ENCODE measurements around the gene PLCG1. TPM values are rescaled to one million over a fixed set of nuclear protein-coding genes. Genes with fewer than 3 reads are reported as not detected.

PLCG1 gene
- polyA plus RNA-seq, 4 donors, result 27.6 to 106 (median 51.2) TPM

DNA sequence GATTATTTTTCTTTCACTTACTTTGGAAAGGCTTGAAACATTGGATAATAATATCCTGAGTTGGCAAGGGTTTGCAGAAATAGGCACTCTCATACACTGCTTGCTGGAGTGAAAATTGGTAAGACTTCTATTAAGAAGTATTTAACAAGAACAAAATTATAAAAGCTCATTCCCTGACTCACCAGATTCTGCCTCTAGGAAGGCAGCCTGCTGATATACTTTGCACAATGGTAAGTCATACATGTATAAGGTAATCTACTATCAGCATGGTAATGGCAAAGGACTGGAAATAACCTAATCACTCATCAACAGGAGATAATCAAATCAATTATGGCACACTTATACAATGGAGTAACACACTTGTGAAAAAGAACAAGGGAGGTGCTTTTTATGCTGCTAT, 85.8 kb downstream of the PLCG1 start:
- Histone ChIP-seq H3K36me3 (ENCODE audit: control insufficient read depth in 3 of 3, insufficient read depth in 2 of 3, low read depth in 1 of 3, low read length in 3 of 3) (no peaks in the 10 kb centered on the region), H3K9me3 (ENCODE audit: control insufficient read depth in 2 of 2, insufficient read depth in 1 of 2, low read depth in 1 of 2, low read length in 1 of 2) (no peaks in the 10 kb centered on the region), H3K4me3 (ENCODE audit: low read depth in 1 of 3, low read length in 3 of 3) (no peak overlapping the region), H3K4me1 (ENCODE audit: control insufficient read depth in 3 of 3, insufficient read depth in 2 of 3, low read depth in 1 of 3, low read length in 2 of 3) (no peaks in the 10 kb centered on the region), H3K27me3 (ENCODE audit: control insufficient read depth in 3 of 3, insufficient read depth in 3 of 3, low read length in 3 of 3) (no peaks in the 10 kb centered on the region), H3K27ac (ENCODE audit: low read depth in 1 of 3, low read length in 2 of 3) (no peak overlapping the region)
- DNase-seq, result no peak
- no peak for FAIRE-seq

DNA sequence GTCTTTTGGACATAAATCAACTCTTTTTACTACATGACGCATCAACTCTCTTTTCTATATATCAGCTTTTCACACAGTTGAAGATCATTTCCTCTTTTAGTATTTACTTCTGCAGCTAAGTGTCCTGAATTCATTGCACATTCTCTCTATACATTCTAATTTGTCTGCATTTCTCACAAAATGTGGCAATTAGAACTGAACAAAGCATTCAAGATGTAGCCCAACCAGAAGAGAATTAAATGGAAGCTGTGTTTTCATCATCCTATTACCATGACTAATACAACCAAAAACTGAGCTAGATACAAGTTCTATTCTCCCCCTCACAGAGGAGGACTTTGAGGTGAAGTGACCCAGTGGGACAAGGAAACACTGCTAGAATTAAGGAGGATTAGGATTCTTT, 86.9 kb downstream of the PLCG1 start:
- Histone ChIP-seq H3K9me3 (ENCODE audit: control insufficient read depth in 2 of 2, insufficient read depth in 1 of 2, low read depth in 1 of 2, low read length in 1 of 2) (no peaks in the 10 kb centered on the region), H3K4me1 (ENCODE audit: control insufficient read depth in 3 of 3, insufficient read depth in 2 of 3, low read depth in 1 of 3, low read length in 2 of 3) (no peaks in the 10 kb centered on the region), H3K36me3 (ENCODE audit: control insufficient read depth in 3 of 3, insufficient read depth in 2 of 3, low read depth in 1 of 3, low read length in 3 of 3) (no peaks in the 10 kb centered on the region), H3K27me3 (ENCODE audit: control insufficient read depth in 3 of 3, insufficient read depth in 3 of 3, low read length in 3 of 3) (no peaks in the 10 kb centered on the region), H3K4me3 (ENCODE audit: low read depth in 1 of 3, low read length in 3 of 3) (no peak overlapping the region), H3K27ac (ENCODE audit: low read depth in 1 of 3, low read length in 2 of 3) (no peak overlapping the region)
- DNase-seq (no peak), FAIRE-seq (no peak)
- WGBS, 3 donors, result 94 to 100% (median 96%) methylated on average over 1 of the region's 1 CpG

DNA sequence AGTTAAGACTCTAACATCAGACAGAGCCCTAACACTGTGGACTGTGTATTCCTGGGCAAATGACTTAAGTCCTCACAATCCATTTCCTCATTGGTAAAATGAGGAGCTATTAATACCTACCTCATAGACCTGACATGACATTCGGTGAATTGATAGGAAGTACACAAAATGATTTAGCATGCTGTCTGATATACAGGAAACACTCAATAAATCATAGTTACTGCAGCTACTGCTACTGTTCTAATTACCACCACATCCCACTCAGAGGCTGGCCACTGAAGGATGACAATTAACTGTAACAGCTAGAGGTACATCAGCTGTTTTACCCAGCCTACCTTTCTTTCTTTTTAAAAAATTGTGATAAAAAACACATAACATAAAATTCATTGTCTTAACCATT, 87.7 kb downstream of the PLCG1 start:
- 63 to 96% (median 85%) methylated on average over 1 of the region's 1 CpG for WGBS, 3 donors
- H3K4me1 ChIP-seq (ENCODE audit: control insufficient read depth in 3 of 3, insufficient read depth in 2 of 3, low read depth in 1 of 3, low read length in 2 of 3), result no peaks in the 10 kb centered on the region
- no peak overlapping the region for H3K4me3 ChIP-seq (ENCODE audit: low read depth in 1 of 3, low read length in 3 of 3)
- H3K27me3 ChIP-seq (ENCODE audit: control insufficient read depth in 3 of 3, insufficient read depth in 3 of 3, low read length in 3 of 3), result no peaks in the 10 kb centered on the region
- H3K27ac ChIP-seq (ENCODE audit: low read depth in 1 of 3, low read length in 2 of 3), result no peak overlapping the region
- no peaks in the 10 kb centered on the region for H3K36me3 ChIP-seq (ENCODE audit: control insufficient read depth in 3 of 3, insufficient read depth in 2 of 3, low read depth in 1 of 3, low read length in 3 of 3)
- FAIRE-seq (no peak), DNase-seq (no peak)
- no peaks in the 10 kb centered on the region for H3K9me3 ChIP-seq (ENCODE audit: control insufficient read depth in 2 of 2, insufficient read depth in 1 of 2, low read depth in 1 of 2, low read length in 1 of 2)

DNA sequence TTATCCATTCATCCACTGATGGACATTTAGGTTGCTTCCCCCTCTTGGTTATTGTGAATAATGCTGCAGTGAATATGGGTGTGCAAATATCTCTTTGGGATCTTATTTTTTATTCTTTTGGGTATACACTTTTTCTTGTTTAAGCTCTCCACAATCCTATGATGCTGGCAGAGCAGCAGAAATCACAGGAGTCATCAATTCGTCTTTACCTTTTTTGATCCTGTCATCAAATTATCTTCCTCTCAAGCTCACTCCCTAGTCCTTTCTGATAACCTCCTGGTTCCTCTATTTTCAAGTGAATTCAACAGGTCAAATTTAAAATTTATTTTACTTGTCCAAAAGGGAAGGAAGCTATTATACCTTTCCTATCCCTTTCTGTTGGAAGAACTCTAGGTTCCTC, 89.1 kb downstream of the PLCG1 start:
- H3K9me3 ChIP-seq (ENCODE audit: control insufficient read depth in 2 of 2, insufficient read depth in 1 of 2, low read depth in 1 of 2, low read length in 1 of 2), result no peaks in the 10 kb centered on the region
- H3K27me3 ChIP-seq (ENCODE audit: control insufficient read depth in 3 of 3, insufficient read depth in 3 of 3, low read length in 3 of 3), result no peaks in the 10 kb centered on the region
- no peak for DNase-seq
- H3K4me1 ChIP-seq (ENCODE audit: control insufficient read depth in 3 of 3, insufficient read depth in 2 of 3, low read depth in 1 of 3, low read length in 2 of 3), result no peaks in the 10 kb centered on the region
- no peak for FAIRE-seq
- H3K27ac ChIP-seq (ENCODE audit: low read depth in 1 of 3, low read length in 2 of 3), result no peak overlapping the region
- WGBS, 3 donors, result 91 to 95% (median 93%) methylated on average over 1 of the region's 1 CpG
- H3K36me3 ChIP-seq (ENCODE audit: control insufficient read depth in 3 of 3, insufficient read depth in 2 of 3, low read depth in 1 of 3, low read length in 3 of 3), result no peaks in the 10 kb centered on the region
- H3K4me3 ChIP-seq (ENCODE audit: low read depth in 1 of 3, low read length in 3 of 3), result no peak overlapping the region

Other genes with a start within 250 kb of the PLCG1 start
- 10 to 100 TPM; 46.2 to 74.3 (median 69.8) TPM for gene TOP1, start 108.7 kb upstream of the PLCG1 start, polyA plus RNA-seq
- gene ZHX3, start 180.2 kb downstream of the PLCG1 start, polyA plus RNA-seq, result 10 to 100 TPM in 2 of 4 donors, 1 to 10 TPM in 2; 6.0 to 18.3 (median 10.2) TPM
- gene LPIN3, start 203.3 kb downstream of the PLCG1 start, polyA plus RNA-seq, result 100 to 1,000 TPM in 1 of 4 donors, 10 to 100 TPM in 3; 39.9 to 130 (median 57.2) TPM
- gene EMILIN3, start 229.3 kb downstream of the PLCG1 start, polyA plus RNA-seq, result 1 to 10 TPM in 3 of 4 donors, under 1 TPM in 1; 0.54 to 2.6 (median 1.3) TPM

Data from small intestine (tissue), 7 donors.